Glomerular visceral epithelial cell (primary cell): Measurements from ENCODE around the gene ARHGEF25.

ENCODE experiments used
- DNase-seq: peaks from one replicate; pipeline ENCODE4 v3.0.0-alpha.2; 2016; ENCODE audit errors: extremely low spot score

The ARHGEF25 gene

DNA sequence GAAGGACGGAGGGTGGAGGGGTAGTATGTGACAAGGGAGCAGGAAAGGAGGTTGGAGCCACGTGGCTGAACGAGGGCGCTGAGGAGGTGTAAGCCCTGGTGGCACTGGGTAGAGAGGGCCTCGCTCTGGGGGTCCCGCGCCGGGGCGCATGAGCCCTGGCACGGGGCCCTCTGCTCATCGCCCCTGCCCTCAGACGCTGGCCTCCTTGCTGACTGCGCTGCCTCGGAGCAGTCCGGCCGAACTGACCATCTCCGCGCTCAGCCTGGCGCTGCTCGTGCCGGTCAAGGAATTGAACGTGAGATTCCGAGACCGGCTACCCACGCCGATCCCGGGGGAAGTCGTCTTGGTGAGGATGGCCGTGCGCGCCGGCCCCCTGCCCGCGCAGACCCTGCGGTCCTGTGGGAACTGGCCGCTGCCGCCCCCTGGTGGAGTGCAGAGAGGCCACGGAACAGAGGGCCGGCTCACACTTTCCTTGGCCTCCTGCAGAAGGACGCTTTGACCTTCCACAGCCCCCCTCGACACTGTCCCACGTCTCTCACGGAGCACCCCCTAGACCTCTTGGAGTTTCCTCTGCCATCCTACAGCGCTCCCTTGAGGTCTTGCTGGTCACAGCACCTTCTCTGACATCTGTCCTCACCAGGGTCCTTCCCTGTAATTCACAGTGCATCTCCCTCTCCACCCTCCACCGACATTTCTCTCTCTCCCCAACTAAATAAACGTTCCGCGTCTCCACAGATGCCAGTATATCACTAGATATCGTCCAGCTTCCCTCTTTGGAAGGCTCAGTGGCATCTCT, 10.5 kb downstream of the ARHGEF25 start:
- DNase-seq: peak; percentile 42

DNA sequence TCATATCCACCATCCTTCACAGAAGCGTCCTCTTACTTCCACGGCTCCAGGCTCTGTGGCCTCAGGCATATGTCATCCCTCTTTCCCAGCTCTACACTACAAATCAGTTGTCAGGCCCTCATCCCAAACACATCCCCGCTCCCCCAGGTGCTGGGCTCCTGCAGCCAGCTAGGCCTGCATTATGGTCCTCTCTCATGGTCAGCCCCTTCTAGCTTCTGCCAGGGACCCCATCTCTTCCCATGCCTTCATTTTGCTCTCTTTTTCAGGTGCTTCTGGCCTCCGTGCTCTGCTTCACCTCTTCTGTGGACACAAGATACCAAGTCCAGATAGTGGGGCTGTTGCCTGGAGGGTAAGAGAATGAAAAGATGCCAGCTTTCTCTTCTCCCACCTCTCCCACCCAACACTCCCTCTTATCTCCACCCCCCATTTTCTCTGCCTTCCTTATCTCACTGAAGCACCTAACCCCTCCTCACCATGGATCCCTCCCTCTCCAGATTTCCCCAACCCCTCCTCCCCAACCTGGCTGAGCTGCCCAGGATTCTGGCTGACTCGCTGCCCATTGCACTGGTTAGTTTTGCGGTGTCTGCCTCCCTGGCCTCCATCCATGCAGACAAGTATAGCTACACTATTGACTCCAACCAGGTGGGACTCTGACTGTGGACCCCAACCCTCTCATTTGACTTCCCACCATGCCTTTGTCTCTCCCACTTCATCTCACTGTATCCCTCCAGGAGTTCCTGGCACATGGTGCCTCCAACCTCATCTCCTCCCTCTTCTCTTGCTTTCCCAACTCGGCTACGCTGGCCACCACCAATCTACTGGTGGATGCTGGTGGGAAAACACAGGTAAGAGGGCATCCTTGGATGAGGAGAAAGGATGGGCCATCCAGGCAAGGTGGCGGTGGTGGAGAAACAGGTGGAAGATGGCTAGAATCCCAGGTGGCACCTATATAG, 11.3 kb downstream of the ARHGEF25 start:
- no peak for DNase-seq

DNA sequence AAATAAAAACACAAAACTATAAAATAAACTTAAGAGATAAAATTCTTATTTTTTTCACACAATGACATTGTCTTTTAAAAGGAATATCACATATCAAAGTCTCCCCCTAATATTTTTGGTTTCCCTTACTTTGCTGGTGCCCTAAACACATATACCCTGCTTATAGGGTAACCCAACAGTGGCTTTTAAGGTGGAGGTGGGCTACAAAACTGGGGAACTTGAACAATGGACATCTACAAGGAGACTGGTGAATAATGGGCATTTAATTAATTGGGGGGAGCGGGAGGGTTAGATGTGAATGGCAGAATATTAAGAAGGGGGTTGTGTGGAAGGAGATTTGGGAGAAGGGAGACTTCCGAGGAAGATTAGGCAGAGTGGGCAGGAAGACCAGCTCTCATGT, 12.2 kb downstream of the ARHGEF25 start:
- no peak for DNase-seq

DNA sequence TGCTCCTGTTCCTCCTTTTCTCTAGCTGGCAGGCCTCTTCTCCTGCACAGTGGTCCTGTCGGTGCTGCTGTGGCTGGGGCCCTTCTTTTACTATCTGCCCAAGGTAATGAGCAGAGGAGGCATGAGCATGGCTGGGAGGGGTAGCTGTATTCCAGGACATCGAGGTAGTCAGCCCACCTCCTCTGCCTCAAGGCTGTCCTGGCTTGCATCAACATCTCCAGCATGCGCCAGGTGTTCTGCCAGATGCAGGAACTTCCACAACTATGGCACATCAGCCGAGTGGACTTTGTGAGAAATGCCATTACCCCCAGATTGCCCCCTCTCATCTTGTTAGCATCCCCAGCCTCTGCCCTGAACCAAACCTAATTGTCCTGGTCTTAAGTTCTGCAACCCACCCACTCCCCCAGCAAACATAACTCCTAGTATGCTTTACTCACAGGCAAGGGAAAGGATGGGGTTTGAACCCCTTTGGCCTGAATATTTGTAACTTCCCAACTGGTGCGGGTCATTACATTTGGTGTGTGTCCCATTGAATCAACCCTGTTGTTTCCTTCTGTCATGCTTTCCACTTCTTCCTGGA, 12.7 kb downstream of the ARHGEF25 start:
- DNase-seq: no peak

DNA sequence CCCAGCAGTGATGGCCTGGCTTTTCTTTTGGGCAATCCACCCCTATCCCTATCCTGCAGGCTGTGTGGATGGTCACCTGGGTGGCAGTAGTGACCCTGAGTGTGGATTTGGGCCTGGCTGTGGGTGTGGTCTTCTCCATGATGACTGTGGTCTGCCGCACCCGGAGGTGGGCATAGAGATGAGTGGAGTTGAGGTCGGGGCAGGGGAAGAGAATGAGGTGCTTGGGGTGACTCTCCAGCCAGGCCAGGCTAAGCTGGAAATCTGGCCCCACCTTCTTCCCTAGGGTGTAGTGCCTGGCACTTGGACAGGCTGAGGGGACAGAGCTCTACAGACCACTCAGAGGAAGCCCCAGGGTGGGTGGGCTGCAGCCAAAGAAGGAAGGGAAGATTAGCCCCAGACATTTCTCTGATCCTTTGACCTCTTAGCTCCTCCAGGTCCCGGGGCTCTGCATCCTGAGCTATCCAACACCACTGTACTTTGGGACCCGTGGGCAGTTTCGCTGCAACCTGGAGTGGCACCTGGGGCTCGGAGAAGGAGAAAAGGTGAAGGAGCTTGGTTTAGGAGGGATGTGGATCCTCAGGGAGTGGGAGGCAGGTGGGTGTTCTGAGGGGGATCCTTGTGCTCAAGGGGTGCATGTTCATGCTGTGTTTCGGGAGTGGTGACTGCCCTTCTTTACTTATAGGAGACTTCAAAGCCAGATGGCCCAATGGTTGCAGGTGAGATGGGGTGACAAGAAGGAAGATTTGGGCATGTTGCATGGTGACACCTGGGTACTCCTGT, 13.4 kb downstream of the ARHGEF25 start:
- DNase-seq: no peak

DNA sequence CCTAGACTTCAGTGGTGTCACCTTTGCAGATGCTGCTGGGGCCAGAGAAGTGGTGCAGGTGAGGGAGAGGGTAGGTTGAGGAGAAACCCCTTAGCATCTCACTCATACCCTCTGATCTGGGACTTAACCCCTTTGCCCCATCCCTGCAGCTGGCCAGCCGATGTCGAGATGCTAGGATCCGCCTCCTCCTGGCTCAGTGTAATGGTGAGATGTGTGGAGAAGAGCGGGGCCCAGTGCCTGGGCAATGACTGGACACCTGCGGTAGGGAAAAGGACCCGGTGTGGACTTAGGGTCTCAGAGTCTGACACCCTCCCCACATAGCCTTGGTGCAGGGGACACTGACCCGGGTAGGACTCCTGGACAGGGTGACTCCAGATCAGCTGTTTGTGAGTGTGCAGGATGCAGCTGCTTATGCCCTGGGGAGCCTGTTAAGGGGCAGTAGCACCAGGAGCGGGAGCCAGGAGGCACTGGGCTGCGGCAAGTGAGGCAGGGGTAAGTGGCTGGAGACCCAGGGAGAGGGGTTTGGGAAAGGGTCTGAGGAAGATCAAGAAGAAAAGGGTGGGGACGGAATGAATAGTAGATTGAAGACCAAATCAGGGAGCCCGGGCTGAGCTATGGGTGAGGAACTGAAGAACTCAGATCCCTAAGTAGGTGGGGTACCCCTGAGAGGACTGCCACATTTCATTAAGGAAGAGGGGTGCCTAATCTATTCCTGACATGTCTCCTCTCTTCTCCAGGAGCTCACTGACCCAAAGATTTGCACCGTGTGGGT, 14.2 kb downstream of the ARHGEF25 start:
- DNase-seq: no peak

DNA sequence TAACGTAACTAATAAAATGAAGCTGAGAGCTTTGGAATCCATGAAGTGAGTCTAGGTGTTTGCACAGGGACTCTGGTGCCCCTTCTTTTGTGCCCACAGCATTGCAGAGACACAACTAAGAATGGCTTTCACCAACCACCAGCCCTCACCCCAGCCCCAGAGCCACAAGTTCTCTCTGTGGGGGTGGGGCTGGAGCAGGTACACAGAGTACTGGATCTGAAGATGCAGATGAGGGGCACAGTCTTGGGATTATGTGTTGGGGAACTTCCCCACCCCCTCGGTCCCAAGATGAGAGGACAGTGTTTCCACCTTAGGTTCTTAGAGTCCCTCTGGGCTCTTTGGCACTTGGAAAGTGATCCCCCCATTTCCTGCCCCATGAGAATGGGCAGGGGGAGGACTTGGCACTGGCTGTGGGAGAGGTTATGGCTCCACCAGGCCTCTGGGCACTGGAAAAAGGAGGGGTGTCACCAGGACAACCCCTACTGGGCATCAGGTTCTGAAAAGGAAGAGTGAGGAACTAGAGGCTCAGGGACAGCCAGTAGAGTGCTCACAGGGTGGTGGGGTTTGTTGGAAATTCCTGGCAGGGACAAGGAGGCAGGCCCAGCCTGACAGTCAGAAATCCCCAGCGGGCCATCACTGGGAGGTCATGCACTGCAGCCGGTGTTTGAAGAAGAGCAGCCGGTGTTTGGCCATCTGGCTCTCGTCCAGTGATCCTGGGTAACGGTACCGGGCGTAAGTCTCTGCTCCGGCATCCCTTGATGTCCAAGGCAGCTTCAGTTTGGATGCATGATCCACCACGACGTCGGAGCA, 15.1 kb downstream of the ARHGEF25 start:
- DNase-seq: no peak

DNA sequence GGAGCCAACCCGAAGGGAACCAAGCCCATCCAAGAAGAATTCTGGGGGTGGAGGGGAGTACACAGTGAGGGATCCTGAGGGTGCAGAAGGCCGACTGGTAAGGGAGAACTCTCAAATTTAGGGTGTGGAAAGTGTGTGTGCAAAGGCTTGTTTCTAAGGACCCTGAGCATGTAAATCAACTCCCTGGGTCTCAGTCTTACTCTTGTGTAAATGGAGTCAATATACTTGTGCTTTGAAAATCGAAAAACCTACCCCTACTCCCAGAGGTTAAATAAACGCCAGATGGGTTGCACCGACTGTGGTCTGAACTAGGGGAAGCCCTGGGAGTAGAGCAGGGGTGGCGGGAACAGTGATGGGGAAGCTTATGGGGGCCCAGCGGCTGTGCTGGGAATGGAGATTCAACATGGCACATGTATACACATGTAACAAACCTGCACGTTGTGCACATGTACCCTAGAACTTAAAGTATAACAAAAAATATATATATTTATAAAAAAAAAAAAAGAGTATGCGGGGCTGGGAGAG, 15.7 kb downstream of the ARHGEF25 start:
- no peak for DNase-seq

DNA sequence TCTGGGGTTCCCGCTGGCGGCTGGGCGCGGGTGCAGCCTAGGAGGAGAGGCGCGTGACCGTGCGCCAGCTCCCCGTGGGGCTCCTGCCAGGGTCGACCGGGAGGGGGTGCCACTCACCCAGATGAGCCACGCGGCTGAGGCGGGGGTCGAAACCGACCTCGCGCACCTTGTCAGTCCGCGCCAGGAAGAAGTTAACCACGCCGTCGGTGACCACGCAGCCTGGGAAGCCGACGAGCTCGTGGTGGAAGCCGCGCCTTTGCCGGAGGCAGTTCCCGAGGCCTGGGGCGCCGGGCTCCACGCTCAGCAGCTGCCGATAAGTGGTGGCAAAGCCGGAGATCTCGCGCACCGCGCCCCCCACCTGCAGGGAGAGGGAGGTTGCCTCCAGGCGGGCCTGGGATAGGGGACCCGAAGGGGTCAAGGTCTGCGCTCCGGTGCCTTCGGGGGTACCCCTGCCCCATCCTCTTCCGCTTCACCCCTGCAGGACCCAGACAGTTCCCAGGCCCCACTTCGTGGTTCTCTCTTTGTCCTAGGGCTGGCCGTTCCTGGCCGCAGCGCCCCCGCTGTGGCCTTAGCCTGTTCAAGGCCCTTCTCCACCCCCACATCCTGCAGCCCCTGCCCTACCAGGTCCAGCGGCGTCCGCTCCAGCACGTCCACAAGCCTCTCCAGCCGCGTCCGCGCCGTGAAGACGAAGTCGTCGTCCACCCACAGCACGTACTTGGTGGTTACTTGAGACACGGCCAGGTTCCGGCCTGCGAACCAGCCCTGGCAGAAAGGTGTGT, 16.5 kb downstream of the ARHGEF25 start:
- no peak for DNase-seq

DNA sequence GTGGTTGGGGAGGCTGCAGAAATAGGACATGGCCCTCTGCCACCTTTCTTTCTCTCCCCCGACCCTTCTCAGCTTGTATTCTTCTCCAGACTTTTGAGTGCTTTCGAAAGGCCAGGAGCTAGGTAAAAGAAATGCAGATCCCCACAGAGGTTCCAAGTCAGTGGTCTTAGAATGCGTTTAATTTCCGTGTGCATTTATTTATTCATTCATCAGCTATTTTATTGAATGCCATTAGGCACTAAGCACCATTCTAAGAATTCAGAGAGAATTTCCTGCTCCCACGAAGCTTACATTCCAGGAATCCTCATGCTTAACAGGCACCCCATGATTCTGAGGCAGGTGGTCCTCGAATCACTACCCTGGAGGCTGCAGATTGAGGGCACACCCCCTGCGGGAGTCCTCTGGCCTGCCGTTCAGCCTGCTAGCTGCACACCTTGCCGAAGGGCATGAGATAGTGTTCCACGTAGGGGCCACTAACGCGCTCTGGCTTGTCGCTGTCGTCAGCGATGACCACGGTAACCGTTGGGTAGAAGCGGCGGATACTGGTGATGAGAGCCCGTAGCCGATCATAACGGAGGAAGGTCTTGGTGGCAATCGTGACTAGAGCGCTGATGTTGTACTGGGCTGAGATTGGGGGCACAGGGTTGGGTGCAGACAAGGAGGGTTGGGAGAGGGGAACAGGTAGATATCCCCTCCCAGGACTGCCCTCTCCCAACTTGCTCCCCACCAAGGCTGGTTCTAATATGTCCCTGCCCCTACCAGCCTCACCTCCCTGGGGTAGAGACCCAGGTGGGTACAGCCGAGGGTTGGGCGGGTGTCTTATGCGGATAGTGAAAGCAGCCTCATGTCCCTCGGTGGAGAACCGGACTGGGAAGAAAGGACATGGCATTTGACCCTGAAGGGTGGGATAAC, 17.3 kb downstream of the ARHGEF25 start:
- no peak for DNase-seq

DNA sequence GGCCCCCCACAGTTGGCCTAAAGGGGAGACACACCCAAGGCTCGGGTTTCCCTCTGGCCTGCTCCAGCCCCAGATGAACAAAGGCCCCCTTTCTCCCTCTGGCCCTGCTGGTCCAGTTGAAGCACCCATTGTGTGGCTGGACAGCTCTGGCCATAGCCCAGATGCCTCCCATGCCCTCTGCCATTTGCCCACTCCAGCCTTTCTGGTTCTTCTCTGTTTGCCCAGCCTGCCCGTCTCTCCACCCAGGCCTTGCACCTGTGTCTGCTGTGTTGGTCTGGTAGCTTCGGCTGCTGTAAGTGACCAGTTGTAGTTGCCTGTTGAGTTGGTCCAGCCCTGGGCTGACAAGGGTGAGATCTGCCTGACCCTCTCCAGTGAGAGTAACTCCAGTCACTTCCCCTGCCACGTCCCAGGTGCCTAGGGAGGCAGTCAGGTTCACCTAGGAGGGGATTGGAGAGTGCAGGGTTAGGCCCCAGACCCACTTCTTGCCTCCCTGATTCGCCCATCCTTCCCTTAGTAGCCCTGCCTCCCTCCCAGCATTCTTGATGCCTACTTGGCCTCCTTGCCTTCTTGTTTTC, 18.7 kb downstream of the ARHGEF25 start:
- DNase-seq: no peak

DNA sequence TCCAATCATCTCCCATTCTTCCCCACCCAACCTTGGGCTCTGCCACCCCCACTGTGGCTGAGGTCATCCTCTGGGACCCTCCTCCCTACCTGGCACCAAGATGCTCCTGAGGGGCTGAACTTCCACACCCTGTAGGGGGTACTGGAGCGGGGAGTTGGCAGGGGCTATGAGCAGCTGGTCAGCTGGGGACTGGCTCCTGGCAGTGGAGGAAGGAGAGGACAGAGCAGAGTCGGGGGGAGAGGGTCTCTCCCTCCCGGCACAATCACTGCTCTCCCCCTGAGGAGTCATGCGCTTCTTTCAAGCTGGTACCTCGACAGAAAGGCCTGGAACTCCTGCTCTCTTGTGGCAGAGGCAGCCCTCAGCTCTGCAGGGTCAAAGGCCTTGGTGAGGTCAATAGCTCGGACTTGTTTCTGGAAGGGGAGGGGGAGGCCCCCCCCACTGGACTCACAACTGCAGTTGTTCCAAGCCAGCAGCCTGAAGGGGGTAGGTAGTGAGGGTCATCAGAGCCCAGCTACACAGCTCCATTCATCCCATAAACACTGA, 19.7 kb downstream of the ARHGEF25 start:
- no peak for DNase-seq

DNA sequence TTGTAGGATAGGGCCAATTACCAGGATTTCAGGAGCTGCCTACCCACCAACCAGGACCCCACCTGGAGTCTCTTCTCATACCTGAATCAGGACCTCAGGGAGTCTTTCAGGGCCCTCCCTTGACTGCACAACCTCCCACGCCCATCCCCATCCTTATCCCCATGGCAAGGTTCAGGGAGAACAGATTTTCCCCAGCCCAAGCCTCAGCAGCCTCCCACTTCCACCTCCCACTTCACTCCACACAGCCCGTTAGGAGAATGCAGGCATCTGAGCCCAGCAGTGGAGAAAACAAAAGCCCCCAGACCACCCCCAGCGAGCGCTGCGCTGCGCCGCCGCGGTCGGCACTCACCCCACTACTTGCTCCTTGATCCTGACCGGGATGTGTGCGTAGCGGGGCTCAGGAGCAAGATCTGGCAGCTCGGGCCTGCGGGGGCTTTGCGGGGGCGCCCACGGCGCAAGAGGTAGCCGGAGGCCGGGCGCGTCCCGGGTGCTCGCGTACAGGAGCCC, 20.4 kb downstream of the ARHGEF25 start:
- DNase-seq: no peak

DNA sequence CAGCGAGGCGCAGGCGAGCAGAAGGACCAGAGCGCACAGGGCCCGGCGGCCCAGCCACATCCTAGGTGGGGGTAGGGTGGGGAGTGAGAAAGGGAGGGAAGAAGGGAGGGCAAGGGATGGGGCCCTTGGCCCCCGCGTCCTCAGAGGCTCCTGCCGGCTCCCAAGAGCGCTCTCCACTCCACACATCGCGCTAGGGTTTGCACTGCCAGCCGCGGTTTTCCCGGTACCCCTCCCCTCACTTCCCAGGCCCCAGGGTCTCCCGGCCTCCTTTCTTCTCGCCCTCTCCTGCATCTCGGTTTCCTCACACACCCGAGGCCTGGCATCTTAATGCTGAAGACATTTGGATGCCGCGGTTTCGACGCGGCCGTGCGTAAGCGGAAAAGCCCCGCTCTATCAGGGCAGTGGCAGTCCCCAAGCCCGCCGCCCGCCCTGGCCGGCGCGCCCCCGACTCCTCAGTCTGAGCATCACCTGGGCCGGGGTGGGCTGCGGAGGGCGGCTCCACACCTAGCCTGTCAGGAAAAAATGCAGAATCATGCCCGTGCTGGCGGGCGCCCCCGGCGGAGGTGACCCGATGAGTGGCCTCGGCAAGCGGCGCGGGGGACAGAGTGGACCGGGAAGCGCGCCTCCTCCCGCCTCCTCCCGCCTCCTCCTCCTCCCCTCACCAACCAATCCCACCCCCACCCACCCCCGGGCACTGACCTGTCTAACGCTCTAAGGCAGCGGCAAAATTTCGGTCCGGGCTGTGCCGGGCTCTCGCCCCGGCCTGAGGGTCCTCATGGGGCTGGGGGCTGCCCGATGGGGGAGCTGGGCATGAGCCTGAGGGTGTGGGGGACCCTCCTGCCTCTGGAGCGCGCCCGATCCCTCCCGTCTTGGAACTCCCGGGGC, 21.1 kb downstream of the ARHGEF25 start:
- no peak for DNase-seq

DNA sequence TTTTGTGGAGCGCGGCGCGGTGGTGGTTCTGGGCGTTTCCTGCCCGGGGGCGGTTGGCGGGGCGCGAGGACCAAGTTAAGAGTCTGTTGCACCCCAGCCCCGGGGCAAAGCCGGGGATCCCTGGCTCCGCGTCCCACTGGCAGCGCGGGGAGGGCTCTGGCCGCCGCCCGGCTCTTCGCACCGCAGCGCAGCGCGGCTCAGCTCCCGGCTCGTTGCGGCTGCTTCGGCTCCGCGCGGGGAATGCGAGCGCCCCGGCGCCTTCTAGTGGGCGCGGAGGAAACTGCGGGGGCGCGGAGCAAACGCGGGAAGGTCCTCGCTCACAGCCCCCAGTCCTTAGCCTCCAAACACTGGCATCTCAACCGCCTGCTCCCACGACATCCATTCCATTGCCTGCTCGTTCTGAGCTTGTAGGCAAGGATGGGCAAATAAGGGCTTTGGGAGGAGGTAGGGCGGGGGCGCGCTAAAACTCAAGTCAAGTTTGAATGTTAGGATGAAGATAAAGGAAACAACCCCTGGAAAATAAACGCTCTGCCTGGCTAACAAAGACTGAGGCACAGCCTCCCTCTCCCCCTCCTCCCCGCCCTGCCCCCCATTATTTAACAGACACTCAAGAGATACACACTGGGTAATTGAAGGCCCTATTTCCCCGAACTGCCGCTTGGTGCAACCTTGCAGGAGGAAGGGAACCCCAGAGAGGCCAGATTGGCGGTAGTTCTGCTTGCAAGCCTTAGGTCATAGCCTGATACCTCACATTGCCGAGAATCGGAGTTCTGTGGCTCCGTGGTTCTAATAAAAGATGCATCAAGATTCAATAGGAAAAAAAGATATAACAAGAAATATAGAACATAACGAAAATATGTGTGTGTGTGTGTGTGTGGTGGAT, 22.0 kb downstream of the ARHGEF25 start, which contains the start of gene B4GALNT1:
Gene B4GALNT1 (minus strand): TSS at position 244 of the 883 bp plus-strand sequence. CDS start 1,069 bp downstream, outside the sequence.
- DNase-seq: peak; percentile 63
